Measurements from ENCODE around the gene RAX.
"Not testable (repeated sequence)": the region's sequence is repeated elsewhere in the genome, so short reads cannot be mapped to it uniquely, and the experiment has no call there.

RAX gene

GRCh38 chr18:59272221-59272888, 899 bp downstream of the RAX start:
- DNase-seq = no peak

- DNase-seq = no peak
These were observed 1.5 kb downstream of the RAX start for GRCh38 chr18:59271606-59272220.

DNA sequence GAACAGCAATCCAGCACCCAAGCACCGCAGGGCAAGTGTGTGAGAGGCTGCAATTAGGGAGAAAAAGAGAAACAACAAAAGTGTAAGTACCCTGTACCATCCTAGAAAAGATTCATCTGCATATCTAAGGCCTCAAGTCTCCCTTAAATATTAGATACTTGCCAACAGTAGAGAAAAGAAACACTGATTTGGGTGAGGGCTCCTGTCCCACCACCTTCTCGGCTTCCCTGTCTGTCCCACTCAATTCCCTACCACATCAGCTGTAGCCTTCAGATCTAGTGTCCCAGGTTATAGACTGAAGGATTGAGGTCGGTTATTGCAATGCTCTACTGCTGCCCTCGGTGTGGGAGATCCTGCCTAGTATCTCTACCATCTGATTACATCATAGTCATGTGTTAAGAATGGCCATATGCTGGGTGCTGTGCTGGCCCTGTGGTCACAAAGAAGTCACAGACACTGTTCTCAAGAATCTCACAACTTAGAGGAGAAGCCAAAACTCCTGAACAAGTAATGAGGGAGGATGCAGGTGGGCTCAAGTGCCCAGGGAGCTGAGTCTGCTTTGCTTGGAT, 2.5 kb downstream of the RAX start:
- no peak for DNase-seq

DNA sequence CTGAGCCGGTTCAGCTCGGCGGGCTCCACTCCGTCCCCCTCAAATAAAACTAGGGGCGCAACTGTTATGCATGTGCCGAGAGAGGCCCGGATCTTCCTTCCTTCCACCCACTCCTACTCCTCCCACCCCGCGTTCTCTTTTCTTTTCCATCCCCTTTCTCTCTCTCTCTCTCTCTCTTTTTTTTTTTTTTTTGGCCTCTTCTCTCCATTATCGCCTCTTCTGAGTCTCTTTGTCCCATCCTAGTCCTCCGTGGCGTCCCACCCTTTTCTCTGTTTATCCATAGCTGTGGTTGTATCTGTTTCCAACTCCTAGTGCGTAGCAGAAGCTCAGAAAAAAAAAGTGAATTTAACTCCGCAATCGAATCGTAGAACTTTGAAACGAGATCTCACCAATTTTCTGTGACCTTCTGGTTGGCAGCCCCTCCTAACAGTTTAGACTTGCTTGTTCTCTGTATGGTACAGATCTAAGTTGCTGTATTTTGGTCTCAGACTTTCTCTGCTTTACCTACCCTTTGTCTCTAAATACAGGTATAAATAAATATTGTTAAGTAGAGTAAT, 3.6 kb downstream of the RAX start:
- DNase-seq = no peak

GRCh38 chr18:59268721-59269562, 4.3 kb downstream of the RAX start:
- DNase-seq = no peak

- DNase-seq = no peak
These were observed 5.0 kb downstream of the RAX start for GRCh38 chr18:59268127-59268720.

DNA sequence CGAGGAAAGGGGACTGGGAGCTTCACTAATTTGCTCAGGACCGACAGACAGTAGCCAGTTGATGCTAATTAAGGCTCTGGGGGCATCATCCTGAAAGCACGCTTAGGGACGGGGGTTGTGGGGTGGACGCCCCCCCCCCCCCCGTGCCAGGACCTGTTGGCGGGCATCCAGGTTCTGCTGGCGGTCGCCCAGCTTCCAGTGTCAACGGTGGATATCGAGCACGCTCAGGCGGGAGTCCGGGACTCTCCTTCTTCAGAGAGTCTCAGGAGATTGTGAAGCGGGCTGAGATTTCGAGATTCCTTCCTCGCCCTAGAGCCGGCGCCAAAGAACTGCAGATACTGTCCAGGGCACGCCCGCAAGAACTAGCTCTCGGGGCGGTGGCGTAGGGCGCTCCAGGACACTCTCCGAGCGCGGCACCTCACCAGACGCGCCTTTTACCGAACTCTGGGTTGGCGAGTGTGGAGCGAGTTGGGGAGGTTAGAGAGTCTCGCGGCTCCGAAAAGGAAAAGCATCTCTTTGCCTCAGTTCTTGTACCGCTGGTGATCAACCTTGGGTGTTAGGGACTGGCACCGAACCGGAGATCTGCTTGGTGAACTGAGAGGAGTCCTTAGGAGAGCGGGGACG, 5.6 kb downstream of the RAX start:
- no peak for DNase-seq

DNA sequence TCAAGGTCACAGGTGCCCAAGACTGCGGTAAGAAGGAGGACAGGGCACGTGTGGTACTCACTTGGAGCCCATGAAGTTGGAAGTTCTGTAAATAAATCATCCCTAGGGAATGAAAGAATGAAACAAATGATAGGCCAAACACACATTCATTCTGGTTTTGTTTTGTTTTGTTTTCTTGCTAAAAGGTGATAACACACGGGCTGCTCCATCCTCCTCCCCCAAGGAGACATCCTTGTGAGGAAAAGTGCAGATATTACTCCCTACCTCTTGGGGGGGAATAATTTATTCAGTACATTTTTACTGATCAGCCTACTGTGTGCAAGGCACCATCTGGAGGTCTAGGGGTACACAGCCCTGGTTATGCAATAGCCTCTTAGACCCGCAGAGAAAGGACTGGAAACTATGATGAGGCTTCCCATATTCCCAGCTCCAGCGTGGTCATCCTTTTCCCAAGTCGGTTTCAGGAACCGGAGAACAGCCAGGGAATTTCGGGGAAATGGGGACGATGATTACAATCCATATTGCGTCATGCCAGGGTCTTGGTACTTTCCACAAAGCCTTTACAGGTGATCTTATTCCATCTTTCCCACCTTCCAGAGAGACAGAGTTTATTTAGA, 6.3 kb downstream of the RAX start:
- DNase-seq = no peak

DNA sequence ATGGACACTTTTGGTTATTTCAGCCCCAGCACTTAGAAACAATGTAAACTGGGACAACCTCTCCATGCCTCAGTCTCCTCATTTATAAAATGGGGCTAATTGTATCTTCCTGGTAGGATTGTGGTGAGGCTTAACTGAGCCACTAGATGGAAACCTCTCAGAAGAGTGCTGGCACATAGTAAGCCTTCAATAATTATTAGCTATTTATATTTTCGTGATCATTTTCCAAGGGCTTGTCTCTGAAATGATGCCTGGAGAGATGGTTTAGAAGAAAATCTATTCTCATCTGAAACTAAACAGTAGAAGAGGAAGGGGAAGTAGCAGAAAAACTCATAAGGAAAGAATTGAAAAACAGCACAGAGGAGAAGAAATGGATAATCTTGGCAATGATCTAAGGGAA, 6.8 kb downstream of the RAX start:
- DNase-seq = no peak

- no peak for DNase-seq
These were observed 7.3 kb downstream of the RAX start for GRCh38 chr18:59265974-59266369.

DNA sequence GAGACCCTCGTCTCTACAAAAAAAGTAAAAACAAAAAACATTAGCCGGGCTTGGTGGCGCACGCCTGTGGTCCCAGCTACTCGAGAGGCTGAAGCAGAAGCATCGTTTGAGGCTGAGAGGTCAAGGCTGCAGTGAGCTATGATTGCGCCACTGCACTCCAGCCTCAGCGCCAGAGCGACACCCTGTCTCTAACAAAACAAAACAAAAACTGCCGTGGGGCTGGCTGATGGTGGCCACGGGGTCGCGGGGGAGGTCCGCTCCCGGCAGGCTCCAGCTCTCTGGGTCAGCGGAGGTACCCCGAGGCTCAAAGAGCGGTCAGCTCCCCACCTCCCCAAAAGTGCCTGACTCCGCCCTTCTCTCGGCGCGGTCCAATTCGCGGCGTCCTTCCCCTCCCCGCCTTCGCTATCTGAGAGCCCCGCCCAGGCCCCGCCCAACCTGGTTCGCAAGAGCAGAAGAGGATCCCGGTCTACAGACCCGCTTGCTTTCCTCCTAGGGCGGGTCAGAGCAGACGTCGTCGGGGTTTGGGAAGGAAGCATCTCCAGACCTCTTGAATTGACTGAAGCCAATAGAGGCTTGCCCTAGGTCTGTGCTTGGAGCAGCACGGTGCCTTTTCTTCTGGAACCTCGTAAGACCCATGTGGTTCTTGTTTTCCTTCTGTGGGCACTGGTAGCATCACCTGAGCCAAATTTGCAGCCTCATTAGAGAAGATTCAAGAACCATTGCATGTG, 7.8 kb downstream of the RAX start:
- DNase-seq = peak; percentile 62

GRCh38 chr18:59264651-59265245, 8.5 kb downstream of the RAX start:
- no peak for DNase-seq

- DNase-seq = no peak
These were observed 9.1 kb downstream of the RAX start for GRCh38 chr18:59264121-59264571.

GRCh38 chr18:59263661-59264060, 9.6 kb downstream of the RAX start:
- DNase-seq = no peak

DNA sequence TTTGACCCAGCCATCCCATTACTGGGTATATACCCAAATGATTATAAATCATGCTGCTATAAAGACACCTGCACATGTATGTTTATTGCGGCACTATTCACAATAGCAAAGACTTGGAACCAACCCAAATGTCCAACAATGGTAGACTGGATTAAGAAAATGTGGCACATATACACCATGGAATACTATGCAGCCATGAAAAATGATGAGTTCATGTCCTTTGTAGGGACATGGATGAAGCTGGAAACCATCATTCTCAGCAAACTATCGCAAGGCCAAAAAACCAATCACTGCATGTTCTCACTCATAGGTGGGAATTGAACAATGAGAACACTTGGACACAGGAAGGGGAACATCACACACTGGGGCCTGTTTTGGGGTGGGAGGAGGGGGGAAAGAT, 11.0 kb downstream of the RAX start:
- DNase-seq = not testable (repeated sequence)

GRCh38 chr18:59261842-59262241, 11.4 kb downstream of the RAX start:
- DNase-seq = not testable (repeated sequence)

DNA sequence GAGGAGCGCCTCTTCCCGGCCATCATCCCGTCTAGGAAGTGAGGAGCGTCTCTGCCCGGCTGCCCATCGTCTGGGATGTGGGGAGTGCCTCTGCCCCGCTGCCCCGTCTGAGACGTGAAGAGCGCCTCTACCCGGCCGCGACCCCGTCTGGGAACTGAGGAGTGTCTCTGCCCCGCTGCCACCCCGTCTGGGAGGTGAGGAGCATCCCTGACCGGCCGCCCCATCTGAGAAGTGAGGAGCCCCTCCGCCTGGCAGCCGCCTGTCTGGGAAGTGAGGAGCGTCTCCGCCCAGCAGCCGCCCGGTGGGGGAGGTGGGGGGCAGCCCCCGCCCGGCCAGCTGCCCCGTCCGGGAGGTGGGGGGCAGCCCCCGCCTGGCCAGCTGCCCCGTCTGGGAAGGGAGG, 17.8 kb downstream of the RAX start:
- not testable (repeated sequence) for DNase-seq

GRCh38 chr18:59249199-59249774, 24.0 kb downstream of the RAX start:
- peak; percentile 61 for DNase-seq

DNA sequence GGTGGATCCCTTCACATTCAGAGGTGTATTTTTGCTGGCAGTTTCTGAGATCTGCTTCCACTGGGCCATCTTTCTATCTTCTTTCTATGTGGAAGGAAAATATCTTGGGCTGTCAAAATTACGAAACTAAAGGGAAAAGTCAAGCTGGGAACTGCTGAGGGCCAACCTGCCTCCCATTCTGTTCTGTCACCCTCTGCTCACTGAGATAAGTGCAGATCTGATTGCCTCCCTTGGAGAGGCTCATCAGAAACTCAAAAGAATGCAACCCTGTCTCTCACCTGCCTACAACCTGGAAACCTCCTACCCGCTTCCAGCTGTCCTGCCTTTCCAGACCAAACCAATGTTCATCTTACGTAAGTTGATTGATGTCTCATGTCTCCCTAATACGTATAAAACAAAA, 26.5 kb downstream of the RAX start:
- DNase-seq = no peak

DNA sequence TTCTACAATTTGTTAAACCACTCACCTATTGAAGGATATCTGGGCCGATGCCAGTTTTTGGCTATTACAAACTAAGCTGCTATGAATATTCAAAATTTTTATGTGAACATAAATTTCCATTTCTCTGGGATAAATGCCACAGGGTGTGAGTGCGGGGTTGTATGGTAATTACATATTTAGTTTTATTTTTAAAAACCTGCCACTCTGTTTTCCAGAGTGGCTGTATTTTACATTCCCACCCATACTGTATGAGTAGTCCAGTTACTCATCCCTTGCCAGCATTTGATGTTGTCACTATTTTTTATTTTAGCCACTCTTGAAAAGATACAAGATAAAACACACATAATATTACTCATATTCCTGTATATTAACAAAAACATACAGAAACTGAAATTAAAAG, 30.3 kb downstream of the RAX start:
- no peak for DNase-seq
